ENCODE measurements around the gene LIN28B.

Gene LIN28B

DNA sequence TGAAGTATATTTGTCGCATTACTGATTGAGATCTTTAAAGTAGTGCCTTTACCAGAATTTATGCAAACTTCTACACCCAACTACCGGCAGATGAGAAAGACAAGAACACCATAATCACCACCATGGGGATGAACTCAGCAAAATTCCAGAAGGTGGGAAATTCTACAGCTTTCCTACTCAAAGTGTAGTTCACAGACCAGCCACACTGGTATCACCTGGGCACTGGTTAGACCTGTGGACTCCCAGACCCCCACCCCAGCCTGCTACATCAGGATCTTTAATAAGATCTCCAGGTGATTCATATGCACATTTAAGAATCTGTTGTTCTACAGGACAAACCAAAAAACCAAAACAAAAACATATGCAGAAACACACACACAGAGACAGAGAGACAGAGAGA lies 155.0 kb downstream of the LIN28B start:
- DNase-seq (ENCODE audit: low read depth) = no peak

- DNase-seq (ENCODE audit: low read depth) = no peak
Observed at GRCh38 chr6:105112577-105112976, 155.7 kb downstream of the LIN28B start.

- DNase-seq (ENCODE audit: low read depth) = no peak
Observed at GRCh38 chr6:105113422-105113821, 156.5 kb downstream of the LIN28B start.

DNA sequence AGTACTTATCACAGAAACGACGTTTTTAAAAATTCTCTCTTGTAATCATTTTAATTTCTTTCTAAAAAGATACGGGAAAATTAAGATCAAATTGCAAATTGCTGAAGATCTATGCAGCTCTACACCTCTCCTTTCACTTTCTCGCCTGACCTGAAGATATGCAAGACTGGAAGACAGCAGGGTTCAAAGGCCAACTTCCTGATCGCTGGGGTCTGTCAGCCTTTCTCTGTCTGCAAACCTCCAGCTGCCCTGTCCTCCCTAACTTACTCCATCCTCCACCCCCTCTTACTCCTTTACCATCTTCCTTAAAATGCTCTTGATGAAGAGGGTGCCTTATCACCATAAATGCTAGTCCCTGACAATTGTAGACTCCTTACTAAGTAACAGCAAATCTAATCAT lies 159.2 kb downstream of the LIN28B start:
- no peak for DNase-seq (ENCODE audit: low read depth)

GRCh38 chr6:105120570-105120969 lies 163.7 kb downstream of the LIN28B start:
- DNase-seq (ENCODE audit: low read depth) = no peak

GRCh38 chr6:105121981-105122380 lies 165.1 kb downstream of the LIN28B start:
- no peak for DNase-seq (ENCODE audit: low read depth)

GRCh38 chr6:105122717-105123116 lies 165.8 kb downstream of the LIN28B start:
- DNase-seq (ENCODE audit: low read depth) = no peak
